ENCODE measurements around the gene SRC.

Gene SRC

DNA sequence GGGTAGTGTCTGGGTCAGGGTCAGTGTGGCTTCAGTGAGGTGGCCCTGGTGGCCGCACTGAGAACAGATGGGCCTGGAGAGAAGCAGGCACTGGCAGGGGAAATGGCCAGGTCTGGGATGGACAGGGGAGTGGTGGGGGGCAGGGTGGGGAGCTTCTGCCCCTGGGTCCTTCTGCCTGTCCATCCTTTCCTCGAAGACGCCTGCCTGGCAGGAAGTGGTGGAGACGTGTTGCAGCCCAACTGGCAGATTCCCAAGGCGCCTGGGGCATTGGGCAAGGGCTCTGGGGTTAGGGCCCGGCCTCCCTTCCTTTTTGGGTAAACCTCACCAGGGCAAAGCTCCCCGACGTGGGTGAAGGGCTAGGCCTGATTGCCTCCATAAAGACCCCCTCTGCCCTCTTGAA, 10.4 kb downstream of the SRC start:
- TF ChIP-seq, protein P1, sequence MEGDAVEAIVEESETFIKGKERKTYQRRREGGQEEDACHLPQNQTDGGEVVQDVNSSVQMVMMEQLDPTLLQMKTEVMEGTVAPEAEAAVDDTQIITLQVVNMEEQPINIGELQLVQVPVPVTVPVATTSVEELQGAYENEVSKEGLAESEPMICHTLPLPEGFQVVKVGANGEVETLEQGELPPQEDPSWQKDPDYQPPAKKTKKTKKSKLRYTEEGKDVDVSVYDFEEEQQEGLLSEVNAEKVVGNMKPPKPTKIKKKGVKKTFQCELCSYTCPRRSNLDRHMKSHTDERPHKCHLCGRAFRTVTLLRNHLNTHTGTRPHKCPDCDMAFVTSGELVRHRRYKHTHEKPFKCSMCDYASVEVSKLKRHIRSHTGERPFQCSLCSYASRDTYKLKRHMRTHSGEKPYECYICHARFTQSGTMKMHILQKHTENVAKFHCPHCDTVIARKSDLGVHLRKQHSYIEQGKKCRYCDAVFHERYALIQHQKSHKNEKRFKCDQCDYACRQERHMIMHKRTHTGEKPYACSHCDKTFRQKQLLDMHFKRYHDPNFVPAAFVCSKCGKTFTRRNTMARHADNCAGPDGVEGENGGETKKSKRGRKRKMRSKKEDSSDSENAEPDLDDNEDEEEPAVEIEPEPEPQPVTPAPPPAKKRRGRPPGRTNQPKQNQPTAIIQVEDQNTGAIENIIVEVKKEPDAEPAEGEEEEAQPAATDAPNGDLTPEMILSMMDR (conservative IDR thresholded peaks at IDR 0.05; ENCODE audit: low read depth, low read length) = no peak
- Histone ChIP-seq H3K4me2 (no peak overlapping the region), H2AFZ (ENCODE audit: low read depth) (no peak overlapping the region), H3K36me3 (ENCODE audit: insufficient read depth) (no peaks in the 10 kb centered on the region), H3K4me3 (IDR thresholded peaks at IDR 0.05; ENCODE audit: insufficient read depth, low read depth, low read length) (no peak overlapping the region), H3K4me1 (ENCODE audit: low read depth, poor library complexity, severe bottlenecking) (no peaks in the 10 kb centered on the region), H3K9ac (no peak overlapping the region), H3K27ac (no peak overlapping the region), H3K27me3 (ENCODE audit: insufficient read depth, low read depth) (peaks cover 7% of the 10 kb centered on the region; the same call in 1 of the 2 replicates), H3K79me2 (ENCODE audit: insufficient read depth, low read depth) (no peaks in the 10 kb centered on the region), H4K20me1 (ENCODE audit: insufficient read depth) (no peaks in the 10 kb centered on the region)

DNA sequence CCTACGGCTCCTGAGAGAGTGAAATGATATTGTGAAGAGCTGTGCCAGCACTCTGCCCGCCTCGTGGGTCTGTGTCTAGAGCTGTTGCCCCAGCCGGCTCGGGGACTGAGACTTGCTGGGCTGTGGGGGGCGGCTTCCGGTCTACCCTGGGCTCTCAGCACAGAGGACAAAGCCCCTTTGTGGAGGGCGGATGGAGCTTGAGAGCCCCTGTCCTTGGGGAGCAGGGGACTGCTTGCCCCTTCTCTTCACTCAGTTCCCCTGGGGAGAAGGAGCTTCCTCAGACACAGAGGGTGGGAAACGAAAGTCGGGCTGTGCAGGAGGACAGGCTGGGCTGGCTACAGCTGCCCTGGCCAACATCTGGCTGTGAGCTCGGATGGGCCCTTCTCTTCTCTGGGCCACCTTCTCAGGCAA, 11.0 kb downstream of the SRC start:
- Histone ChIP-seq H3K4me1 (ENCODE audit: low read depth, poor library complexity, severe bottlenecking) (no peaks in the 10 kb centered on the region), H3K36me3 (ENCODE audit: insufficient read depth) (no peaks in the 10 kb centered on the region), H4K20me1 (ENCODE audit: insufficient read depth) (no peaks in the 10 kb centered on the region), H3K9ac (no peak overlapping the region), H3K79me2 (ENCODE audit: insufficient read depth, low read depth) (no peaks in the 10 kb centered on the region), H3K4me3 (IDR thresholded peaks at IDR 0.05; ENCODE audit: insufficient read depth, low read depth, low read length) (no peak overlapping the region), H3K4me2 (no peak overlapping the region), H3K27me3 (ENCODE audit: insufficient read depth, low read depth) (peaks cover 7% of the 10 kb centered on the region; the same call in 1 of the 2 replicates), H3K27ac (no peak overlapping the region), H2AFZ (ENCODE audit: low read depth) (no peak overlapping the region)
- TF ChIP-seq, protein P1 (conservative IDR thresholded peaks at IDR 0.05; ENCODE audit: low read depth, low read length) = no peak

DNA sequence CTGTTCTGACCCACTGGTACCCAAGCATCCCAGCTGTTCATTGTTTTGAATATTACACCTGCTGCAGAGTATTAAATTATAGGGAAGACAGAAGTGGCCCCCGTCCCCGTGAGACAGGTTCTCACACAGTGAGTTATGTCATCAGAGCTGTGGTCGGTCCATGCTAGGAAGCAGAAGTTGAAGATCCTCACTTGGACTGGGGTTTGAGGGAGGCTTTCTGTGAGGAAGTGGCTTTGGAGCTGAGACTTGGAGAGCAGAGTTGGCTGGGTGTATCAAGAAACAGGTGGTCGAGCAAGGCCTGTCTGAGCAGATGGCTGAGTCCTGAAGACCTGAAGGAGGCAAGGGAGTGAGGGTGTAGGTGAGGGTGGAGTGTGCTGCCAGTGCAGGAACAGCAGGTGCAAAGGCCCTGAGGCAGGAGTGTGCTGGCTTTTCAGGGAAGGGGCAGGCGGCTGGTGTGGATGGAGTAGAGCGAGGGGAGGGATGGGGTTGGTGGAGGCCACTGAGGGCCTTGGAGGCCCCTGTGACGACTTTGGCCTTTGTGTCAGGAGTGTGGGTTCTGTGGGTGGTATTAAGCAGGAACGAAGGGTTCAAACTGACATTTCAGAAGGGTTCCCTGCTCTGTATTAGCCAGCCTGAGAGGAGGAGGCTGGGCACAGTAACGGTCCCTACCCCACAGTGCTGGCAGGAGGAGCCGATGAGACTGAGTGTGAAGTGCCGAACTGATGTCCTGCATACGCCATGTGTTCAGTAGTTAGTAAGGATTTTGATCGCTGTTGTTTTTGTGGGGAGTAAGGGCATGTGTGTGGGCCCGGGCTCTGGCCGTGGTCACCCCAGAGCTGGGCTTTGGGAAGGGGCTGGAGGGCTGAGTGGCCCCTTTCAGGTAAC, 11.8 kb downstream of the SRC start:
- TF ChIP-seq, protein P1 (conservative IDR thresholded peaks at IDR 0.05; ENCODE audit: low read depth, low read length) = no peak
- Histone ChIP-seq H3K36me3 (ENCODE audit: insufficient read depth) (no peaks in the 10 kb centered on the region), H3K27ac (no peak overlapping the region), H3K27me3 (ENCODE audit: insufficient read depth, low read depth) (peaks cover 7% of the 10 kb centered on the region; the same call in 1 of the 2 replicates), H3K4me1 (ENCODE audit: low read depth, poor library complexity, severe bottlenecking) (no peaks in the 10 kb centered on the region), H2AFZ (ENCODE audit: low read depth) (no peak overlapping the region), H3K9ac (no peak overlapping the region), H3K4me3 (IDR thresholded peaks at IDR 0.05; ENCODE audit: insufficient read depth, low read depth, low read length) (no peak overlapping the region), H3K4me2 (no peak overlapping the region), H4K20me1 (ENCODE audit: insufficient read depth) (no peaks in the 10 kb centered on the region), H3K79me2 (ENCODE audit: insufficient read depth, low read depth) (no peaks in the 10 kb centered on the region)

DNA sequence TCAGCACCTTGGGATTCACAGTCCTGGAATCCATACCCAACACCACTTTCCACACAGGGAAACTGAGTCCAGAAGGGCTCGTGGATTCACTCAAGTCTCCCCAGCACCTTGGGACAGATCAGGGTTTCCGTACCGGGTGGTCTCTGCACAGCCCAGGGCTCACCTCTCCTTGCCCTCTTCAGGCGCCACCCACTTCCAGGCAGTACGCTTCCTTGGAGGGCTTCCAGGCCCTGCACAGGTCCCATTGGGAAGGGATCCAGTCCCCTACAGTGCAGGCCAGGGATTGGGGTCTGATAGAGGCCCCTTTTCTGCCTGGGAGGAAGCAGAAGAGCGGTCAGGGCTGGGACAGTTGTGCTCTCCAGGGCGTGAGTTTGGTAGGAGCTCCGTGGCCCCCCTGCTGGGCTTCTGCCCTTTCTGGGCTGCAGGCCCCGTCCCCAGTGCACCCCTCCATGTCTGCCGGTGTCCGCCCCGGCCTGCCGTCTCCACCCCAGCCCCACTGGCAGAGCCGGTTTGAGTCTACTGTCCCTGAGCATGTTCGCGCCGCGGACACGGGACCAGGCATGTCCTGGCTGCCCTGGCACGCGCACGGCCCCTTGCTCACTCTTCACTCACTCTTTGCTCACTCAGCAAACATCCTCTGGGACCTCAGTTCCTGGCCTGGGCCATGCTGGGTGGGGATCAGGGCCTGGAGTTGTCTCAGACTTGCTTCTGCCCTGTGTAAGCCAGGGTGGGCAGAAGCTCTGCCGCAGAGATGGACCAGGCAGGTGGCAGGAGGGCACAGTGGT, 12.6 kb downstream of the SRC start:
- Histone ChIP-seq H2AFZ (ENCODE audit: low read depth) (no peak overlapping the region), H4K20me1 (ENCODE audit: insufficient read depth) (no peaks in the 10 kb centered on the region), H3K9ac (no peak overlapping the region), H3K36me3 (ENCODE audit: insufficient read depth) (no peaks in the 10 kb centered on the region), H3K79me2 (ENCODE audit: insufficient read depth, low read depth) (no peaks in the 10 kb centered on the region), H3K4me2 (no peak overlapping the region), H3K4me1 (ENCODE audit: low read depth, poor library complexity, severe bottlenecking) (no peaks in the 10 kb centered on the region), H3K27ac (no peak overlapping the region), H3K4me3 (IDR thresholded peaks at IDR 0.05; ENCODE audit: insufficient read depth, low read depth, low read length) (no peak overlapping the region), H3K27me3 (ENCODE audit: insufficient read depth, low read depth) (peaks cover 7% of the 10 kb centered on the region; the same call in 1 of the 2 replicates)
- TF ChIP-seq, protein P1 (conservative IDR thresholded peaks at IDR 0.05; ENCODE audit: low read depth, low read length) = no peak

All from KMS-11 (cell line).